Retina (tissue), 1 donor: ENCODE measurements around the gene FMN2.

Source experiments
- DNase-seq: peaks from one replicate; pipeline ENCODE4 v3.0.0-alpha.2; 2016

The FMN2 gene

DNA sequence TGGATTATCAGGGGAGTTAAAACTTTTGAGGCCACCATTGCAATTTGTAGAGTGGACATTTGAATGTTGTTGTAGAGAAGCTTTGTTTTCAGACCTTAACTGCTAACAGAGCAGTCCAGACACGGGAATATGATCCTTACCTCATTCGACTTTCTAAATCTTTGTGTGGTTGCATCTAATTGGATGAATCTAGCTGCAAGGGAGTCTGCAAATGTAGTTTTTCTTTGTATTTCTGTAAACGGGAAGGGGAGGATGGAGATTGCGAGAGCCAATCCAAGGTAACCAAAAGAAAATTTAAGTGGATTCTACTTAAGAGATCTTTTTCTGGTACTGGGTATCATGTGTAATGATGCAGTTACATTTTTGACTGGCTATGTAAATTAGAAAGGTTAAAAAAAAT is 110.2 kb downstream of the FMN2 start:
- DNase-seq = no peak

DNA sequence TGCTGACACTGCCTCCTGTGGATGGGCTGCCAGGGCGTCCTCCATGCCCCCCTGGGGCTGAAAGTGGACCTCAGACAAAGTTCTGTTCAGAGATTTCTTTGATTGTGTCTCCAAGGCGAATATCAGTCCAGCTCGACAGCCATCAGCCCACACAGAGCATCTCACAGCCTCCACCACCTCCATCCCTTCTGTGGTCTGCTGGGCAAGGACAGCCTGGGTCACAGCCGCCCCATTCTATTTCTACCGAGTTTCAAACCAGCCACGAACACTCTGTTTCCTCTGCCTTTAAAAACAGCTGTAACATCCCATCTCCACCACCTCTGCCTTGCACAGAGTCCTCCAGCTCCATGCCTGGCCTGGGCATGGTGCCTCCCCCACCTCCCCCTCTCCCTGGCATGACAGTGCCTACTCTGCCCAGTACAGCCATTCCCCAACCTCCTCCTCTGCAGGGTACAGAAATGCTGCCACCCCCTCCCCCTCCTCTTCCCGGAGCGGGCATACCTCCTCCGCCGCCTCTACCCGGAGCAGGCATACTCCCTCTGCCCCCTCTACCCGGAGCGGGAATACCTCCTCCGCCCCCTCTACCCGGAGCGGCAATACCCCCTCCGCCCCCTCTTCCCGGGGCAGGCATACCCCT is 115.5 kb downstream of the FMN2 start:
- no peak for DNase-seq

GRCh38 chr1:240210026-240210425 is 118.3 kb downstream of the FMN2 start:
- no peak for DNase-seq

DNA sequence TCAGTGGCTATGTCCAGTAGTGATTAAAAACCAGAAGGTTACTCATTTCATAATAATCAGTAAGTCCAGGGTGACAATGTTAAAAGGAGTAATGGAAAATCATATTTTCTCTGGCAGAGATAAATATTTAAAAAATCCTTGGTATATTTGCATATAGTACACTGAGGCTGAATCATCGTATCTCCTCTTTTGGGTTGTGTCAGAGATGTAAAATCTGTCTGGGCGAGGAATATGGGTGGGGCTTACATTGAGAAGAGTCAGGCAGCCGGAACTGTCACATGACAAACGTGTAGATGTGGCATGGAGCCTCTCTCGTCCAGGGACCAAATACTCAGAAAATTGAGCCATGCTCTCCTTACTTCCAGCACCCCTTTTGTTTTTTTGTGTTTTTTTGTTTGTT is 120.9 kb downstream of the FMN2 start:
- no peak for DNase-seq

- no peak for DNase-seq
Observed at GRCh38 chr1:240217403-240217802, 125.7 kb downstream of the FMN2 start.

DNA sequence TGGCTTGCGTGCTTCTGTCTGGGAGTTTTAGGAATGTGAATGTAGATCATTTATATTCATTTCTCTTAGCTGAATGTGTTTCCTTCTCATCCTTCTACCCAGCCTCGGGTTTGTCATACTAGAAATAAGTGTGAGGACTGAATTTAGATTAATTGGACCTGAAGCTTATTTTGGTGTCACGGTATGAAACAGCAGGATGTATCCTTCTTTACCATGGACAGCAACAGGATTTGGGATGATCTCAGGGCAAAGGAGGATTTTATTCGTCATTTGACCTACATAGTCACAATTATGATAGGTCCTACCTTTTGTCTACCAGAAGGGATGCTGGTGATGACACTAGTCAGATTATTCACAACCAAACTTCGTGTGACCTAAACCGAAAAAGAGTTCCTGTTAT is 127.4 kb downstream of the FMN2 start:
- no peak for DNase-seq

GRCh38 chr1:240226102-240226501 is 134.4 kb downstream of the FMN2 start:
- no peak for DNase-seq

DNA sequence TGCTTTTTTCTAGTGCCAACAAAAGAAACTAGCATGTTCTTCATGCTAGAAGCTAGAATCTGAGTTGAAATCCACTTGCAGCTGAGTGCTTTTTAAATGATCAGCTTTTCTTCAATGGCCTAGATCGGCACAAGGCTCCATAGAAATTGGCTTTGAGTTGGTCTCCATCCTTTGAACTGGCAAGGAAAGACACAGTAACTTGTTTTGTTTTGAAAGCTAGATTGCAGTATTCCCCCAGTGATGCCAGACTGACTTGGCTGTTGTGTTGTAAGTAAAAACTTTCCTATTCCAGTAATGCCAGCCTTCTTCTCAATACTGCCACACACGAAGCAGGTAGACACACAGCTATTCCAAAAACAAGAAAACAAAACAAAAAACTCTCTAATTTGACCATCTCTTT is 139.1 kb downstream of the FMN2 start:
- no peak for DNase-seq

GRCh38 chr1:240232530-240232929 is 140.8 kb downstream of the FMN2 start:
- no peak for DNase-seq

- DNase-seq = no peak
Observed at GRCh38 chr1:240234485-240235210, 143.0 kb downstream of the FMN2 start.

GRCh38 chr1:240235521-240236288 is 144.0 kb downstream of the FMN2 start:
- no peak for DNase-seq

DNA sequence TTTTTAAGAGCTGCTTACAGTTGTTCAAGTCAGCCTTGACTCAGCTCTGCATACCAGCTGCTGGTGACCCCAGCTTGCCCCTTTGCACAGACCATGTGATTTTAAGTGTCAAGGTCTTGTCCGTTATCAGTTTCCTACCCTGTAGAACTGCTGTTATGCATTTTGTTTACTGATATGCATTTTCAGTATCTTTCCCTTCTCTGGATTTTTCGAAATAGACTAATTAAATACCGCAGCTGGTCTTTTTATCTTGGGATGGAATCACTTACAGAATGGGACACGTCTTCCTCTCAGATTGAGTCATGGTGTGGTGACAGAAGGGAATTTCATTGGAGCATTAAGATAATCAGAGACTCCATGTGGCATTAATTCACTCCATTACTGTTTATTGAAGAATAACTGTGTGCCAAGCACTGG is 145.6 kb downstream of the FMN2 start:
- no peak for DNase-seq

GRCh38 chr1:240239309-240239708 is 147.6 kb downstream of the FMN2 start:
- DNase-seq = no peak

GRCh38 chr1:240241278-240241677 is 149.6 kb downstream of the FMN2 start:
- no peak for DNase-seq

DNA sequence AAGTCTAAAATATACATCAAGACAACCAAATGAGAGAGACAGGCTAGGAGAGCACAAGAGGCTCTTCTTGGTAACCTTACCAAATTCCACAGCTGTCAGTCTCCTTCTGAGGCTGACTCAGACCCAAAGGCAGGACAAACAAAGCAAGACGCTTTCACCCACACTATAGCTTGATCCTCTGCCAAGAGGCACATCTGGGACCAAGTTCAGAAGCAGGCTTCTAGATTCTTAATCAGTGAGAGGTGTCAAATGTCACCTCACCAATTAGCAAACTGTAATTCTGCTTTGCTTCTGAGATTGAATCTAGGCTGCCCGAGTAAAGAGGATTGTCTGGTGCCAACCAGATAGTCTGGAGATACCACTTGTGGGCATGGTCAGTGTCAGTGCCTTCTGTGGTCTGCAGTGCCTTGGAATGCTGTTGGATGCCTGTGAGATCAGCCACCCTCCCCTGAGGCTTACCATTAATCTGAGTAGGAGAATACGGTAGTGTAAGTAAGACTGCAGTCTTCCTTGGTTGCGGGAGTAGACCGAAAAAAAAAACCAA is 151.0 kb downstream of the FMN2 start:
- no peak for DNase-seq

DNA sequence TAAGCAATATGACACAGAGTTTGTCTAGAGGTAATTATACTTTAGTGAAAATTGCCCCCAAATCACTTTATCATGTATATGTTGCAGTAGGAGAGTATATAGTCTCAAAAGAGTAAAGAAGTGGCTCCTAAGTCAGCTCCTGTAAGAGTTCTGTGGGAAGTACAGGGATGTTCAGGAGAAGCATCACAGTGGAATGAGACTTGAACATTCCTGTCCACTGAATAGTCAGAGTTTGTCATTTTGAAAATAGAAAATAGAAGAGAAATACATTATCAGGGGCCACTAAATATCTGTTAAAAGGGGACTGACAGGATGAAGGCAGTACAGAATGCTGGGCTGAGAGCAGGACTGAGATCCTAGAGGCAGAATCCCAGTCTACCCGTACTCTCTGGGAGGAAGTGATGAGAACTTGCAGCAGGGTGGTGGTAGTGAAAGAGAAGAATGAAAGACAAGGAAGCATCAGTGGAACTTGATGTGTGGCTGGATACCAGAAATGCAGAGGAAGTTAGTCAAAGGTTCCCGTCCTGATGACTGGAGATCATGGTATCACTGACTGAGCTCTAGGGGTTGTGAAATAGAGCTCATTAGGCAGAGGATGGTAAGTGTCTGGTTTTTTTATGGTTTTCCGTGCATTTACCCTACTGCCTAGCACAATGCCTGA is 153.4 kb downstream of the FMN2 start:
- DNase-seq = no peak

GRCh38 chr1:240245629-240246020 is 153.9 kb downstream of the FMN2 start:
- no peak for DNase-seq

GRCh38 chr1:240247899-240248298 is 156.2 kb downstream of the FMN2 start:
- no peak for DNase-seq

DNA sequence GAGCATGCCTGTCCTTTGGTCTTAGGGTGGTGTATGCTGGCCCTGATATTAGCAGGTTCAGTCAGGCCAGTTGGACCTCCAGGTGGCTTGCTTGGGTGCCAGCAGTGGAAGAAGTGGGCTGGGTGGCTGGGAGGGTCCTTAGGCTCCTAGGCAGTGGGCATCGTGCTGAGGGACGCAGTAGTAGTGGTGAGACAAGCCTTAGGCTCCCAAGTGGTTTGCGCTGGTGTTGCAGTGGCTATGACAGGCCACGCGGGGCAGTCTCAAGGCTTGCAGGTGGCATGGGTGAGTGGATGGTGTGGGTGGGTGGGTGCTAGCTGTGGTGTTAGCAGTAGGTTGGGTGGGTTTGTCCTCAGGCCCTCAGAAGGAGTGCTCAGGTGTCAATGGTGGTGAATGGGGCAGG is 162.3 kb downstream of the FMN2 start:
- DNase-seq = no peak

DNA sequence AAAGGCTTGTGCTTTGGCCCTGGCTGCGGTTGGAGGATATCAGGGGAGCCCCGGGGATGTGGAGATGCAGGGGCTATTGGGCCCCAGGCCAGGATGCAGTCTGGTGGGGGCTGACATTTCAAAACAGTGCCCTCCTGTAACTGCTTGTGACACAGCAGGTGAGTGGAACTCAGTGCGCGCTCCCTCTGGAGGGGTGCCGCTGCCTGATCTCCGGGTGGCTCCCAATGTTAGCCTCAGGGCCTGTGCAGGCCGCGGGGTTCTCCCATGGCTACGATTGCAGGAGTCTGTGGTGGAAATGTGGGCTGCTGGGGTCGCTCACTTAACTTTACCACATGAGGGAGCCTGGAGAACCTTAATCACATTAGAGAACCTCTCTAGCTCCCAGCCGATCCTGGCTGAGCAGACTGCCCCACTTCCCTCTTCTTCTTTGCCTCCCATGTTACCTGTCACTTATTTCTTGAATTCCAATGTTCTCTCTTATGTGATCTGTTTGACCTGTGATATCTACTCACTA is 163.2 kb downstream of the FMN2 start:
- no peak for DNase-seq

DNA sequence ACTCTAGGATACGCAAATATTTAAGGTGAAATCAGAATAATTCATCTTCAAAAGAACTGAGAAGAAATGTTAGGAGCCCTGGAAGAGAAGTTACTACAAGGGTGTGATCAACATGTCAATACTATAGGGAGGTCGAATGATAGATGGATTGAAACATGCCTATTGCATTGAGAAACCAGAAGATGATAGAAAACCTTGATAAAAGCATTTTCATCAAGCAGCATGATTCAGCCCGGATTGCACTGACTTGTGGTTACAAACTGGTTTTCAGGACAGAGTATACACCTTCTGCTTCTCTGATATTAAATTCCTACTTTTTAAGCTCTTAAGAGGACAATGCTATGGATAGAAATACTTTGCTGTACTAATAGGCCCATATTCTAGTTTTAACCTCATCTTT is 164.2 kb downstream of the FMN2 start:
- DNase-seq = no peak

DNA sequence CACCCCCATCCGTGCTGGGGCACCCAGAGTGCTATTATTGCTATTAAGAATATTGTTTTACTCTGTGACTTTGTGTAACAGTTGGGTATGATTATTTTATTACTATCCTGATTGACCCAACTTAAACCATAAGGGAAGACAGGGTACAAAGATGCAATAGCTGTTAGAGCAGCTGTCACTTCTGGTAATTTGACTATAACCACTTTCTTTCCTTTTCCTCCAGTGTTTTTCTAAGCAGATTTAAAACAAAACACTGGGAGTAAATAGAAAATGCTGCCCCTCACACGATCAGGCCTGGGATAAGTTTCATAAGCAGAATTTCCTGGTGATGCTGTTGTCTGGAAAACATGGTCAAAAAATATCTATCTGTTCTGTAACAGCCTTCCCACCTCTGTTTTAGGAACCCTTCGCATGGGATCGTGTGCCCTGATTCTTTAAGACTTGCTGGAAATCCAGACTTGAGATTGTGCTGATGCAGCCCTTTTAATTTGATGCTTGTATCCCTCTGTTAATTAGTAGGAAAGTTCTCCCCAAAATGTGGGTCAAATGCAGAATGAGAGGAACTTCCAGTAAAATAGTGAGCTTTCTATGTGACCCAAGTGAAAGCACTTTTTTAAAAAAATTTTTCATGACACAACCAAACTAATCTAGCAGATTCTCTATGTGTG is 165.3 kb downstream of the FMN2 start:
- DNase-seq = no peak
